Measurements from ENCODE around the gene ACACB. TPM values are rescaled to one million over a fixed set of nuclear protein-coding genes. Genes with fewer than 3 reads are reported as not detected.
"Not testable (repeated sequence)": the region's sequence is repeated elsewhere in the genome, so short reads cannot be mapped to it uniquely, and the experiment has no call there.

The ACACB gene
- total RNA-seq, 1 donor from 2014 or later, result 22.7 TPM

DNA sequence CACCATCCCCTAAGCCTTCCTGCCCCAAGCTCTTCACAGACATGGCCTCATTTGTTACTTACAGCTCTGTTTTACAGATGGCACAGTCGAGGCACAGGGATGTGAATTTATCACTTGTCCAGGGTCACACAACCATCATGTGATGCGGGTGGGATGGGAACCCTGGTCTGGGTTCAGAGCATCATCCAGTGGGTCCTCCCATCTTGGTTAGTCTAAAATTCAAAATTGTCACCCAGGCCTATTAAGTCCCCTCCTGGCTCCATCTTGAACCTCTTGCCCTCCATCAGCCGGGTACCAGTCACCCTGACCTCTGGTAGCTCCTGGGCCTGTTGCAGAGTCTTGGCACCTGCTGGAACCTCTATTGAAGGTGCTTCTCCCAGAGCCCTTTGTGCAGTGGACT lies 52.9 kb downstream of the ACACB start:
- DNase-seq (ENCODE audit: extremely low spot score, unreplicated experiment), result no peak
- Mint-ChIP-seq H3K27me3 (no peaks in the 10 kb centered on the region), H3K27ac (no peak overlapping the region), H3K4me3 (no peak overlapping the region), H3K9me3 (peaks cover 4% of the 10 kb centered on the region), H3K4me1 (ENCODE audit: unreplicated experiment) (no peaks in the 10 kb centered on the region), H3K36me3 (peaks cover 34% of the 10 kb centered on the region)
- TF ChIP-seq CTCF (conservative IDR thresholded peaks at IDR 0.05), result no peak

- H3K9me3 Mint-ChIP-seq, result peaks cover 4% of the 10 kb centered on the region
- no peak for TF ChIP-seq CTCF (conservative IDR thresholded peaks at IDR 0.05)
- no peaks in the 10 kb centered on the region for H3K4me1 Mint-ChIP-seq (ENCODE audit: unreplicated experiment)
- no peak for DNase-seq (ENCODE audit: extremely low spot score, unreplicated experiment)
- H3K27ac Mint-ChIP-seq, result no peak overlapping the region
- no peaks in the 10 kb centered on the region for H3K27me3 Mint-ChIP-seq
- no peak overlapping the region for H3K4me3 Mint-ChIP-seq
- H3K36me3 Mint-ChIP-seq, result peaks cover 34% of the 10 kb centered on the region
Measured at GRCh38 chr12:109169686-109170085, 53.3 kb downstream of the ACACB start.

- no peaks in the 10 kb centered on the region for H3K4me1 Mint-ChIP-seq (ENCODE audit: unreplicated experiment)
- H3K36me3 Mint-ChIP-seq, result peaks cover 34% of the 10 kb centered on the region
- no peak overlapping the region for H3K4me3 Mint-ChIP-seq
- H3K9me3 Mint-ChIP-seq, result peaks cover 4% of the 10 kb centered on the region
- H3K27ac Mint-ChIP-seq, result no peak overlapping the region
- TF ChIP-seq CTCF (conservative IDR thresholded peaks at IDR 0.05), result no peak
- H3K27me3 Mint-ChIP-seq, result no peaks in the 10 kb centered on the region
- no peak for DNase-seq (ENCODE audit: extremely low spot score, unreplicated experiment)
Measured at GRCh38 chr12:109170324-109170723, 53.9 kb downstream of the ACACB start.

DNA sequence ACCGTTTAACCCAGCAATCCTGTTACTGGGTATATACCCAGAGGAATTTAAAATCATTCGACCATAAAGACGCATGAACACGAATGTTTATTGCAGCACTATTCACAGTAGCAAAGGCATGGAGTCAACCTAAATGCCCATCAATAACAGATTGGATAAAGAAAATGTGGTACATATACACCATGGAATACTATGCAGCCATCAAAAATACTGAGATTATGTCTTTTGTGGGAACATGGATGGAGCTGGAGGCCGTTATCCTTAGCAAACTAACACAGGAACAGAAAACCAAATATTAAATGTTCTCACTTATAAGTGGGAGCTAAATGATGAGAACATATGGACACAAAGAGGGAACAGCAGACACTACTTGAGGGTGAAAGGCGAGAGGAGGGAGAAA lies 56.4 kb downstream of the ACACB start:
- not testable (repeated sequence) for H3K4me1 Mint-ChIP-seq (ENCODE audit: unreplicated experiment); H3K4me3 Mint-ChIP-seq

GRCh38 chr12:109173443-109174240 lies 57.3 kb downstream of the ACACB start:
- no peak overlapping the region for H3K27ac Mint-ChIP-seq
- no peak for DNase-seq (ENCODE audit: extremely low spot score, unreplicated experiment)
- H3K4me3 Mint-ChIP-seq, result no peak overlapping the region
- TF ChIP-seq CTCF (conservative IDR thresholded peaks at IDR 0.05), result no peak
- no peaks in the 10 kb centered on the region for H3K27me3 Mint-ChIP-seq
- peaks cover 40% of the 10 kb centered on the region for H3K36me3 Mint-ChIP-seq
- no peaks in the 10 kb centered on the region for H3K4me1 Mint-ChIP-seq (ENCODE audit: unreplicated experiment)
- H3K9me3 Mint-ChIP-seq, result peaks cover 4% of the 10 kb centered on the region

More for the DNA sequence above, 56.4 kb downstream of the ACACB start:
- not testable (repeated sequence) for H3K9me3 Mint-ChIP-seq; H3K27ac Mint-ChIP-seq; DNase-seq (ENCODE audit: extremely low spot score, unreplicated experiment); H3K27me3 Mint-ChIP-seq
- H3K36me3 Mint-ChIP-seq, result peaks cover 34% of the 10 kb centered on the region

GRCh38 chr12:109174468-109174867 lies 58.1 kb downstream of the ACACB start:
- Mint-ChIP-seq H3K36me3 (peaks cover 40% of the 10 kb centered on the region), H3K4me3 (no peak overlapping the region), H3K27ac (no peak overlapping the region), H3K27me3 (no peaks in the 10 kb centered on the region), H3K4me1 (ENCODE audit: unreplicated experiment) (no peaks in the 10 kb centered on the region), H3K9me3 (peaks cover 4% of the 10 kb centered on the region)
- no peak for TF ChIP-seq CTCF (conservative IDR thresholded peaks at IDR 0.05)
- no peak for DNase-seq (ENCODE audit: extremely low spot score, unreplicated experiment)

All from type B pancreatic cell (in vitro differentiated cells).